ENCODE data around the gene CIITA. TPM values are rescaled to one million over a fixed set of nuclear protein-coding genes. Genes with fewer than 3 reads are reported as not detected.

Gene CIITA
- total RNA-seq, 1 donor from 2014 or later: 13.0 TPM

- no peak for DNase-seq (ENCODE audit: low spot score)
- Mint-ChIP-seq H3K4me1 (ENCODE audit: low read depth) (peaks cover 10% of the 10 kb centered on the region), H3K27me3 (ENCODE audit: insufficient read depth) (no peaks in the 10 kb centered on the region), H3K9me3 (no peaks in the 10 kb centered on the region), H3K27ac (peak overlapping the region; percentile 29), H3K36me3 (ENCODE audit: low read depth) (peaks cover 22% of the 10 kb centered on the region), H3K4me3 (no peak overlapping the region)
- intact Hi-C loops (cut with micrococcal nuclease): no loop called here
Observed at GRCh38 chr16:10930755-10931093, 53.7 kb downstream of the CIITA start.

GRCh38 chr16:10931134-10931533 is 54.1 kb downstream of the CIITA start:
- peaks cover 15% of the 10 kb centered on the region for H3K4me1 Mint-ChIP-seq (ENCODE audit: low read depth)
- no peaks in the 10 kb centered on the region for H3K9me3 Mint-ChIP-seq
- H3K27me3 Mint-ChIP-seq (ENCODE audit: insufficient read depth): no peaks in the 10 kb centered on the region
- H3K27ac Mint-ChIP-seq: peak overlapping the region; percentile 29
- intact Hi-C loops (cut with micrococcal nuclease): no loop called here
- peaks cover 22% of the 10 kb centered on the region for H3K36me3 Mint-ChIP-seq (ENCODE audit: low read depth)
- no peak for DNase-seq (ENCODE audit: low spot score)
- no peak overlapping the region for H3K4me3 Mint-ChIP-seq

- H3K36me3 Mint-ChIP-seq (ENCODE audit: low read depth): peaks cover 20% of the 10 kb centered on the region
- no peak overlapping the region for H3K27ac Mint-ChIP-seq
- DNase-seq (ENCODE audit: low spot score): no peak
Observed at GRCh38 chr16:10931977-10932632, 55.1 kb downstream of the CIITA start.

GRCh38 chr16:10932959-10933710 is 56.1 kb downstream of the CIITA start:
- intact Hi-C loops (cut with micrococcal nuclease): no loop called here
- peaks cover 16% of the 10 kb centered on the region for H3K36me3 Mint-ChIP-seq (ENCODE audit: low read depth)
- H3K4me1 Mint-ChIP-seq (ENCODE audit: low read depth): peaks cover 35% of the 10 kb centered on the region
- peak overlapping the region; percentile 34 for H3K27ac Mint-ChIP-seq
- no peaks in the 10 kb centered on the region for H3K9me3 Mint-ChIP-seq
- no peaks in the 10 kb centered on the region for H3K27me3 Mint-ChIP-seq (ENCODE audit: insufficient read depth)
- no peak for DNase-seq (ENCODE audit: low spot score)
- no peak overlapping the region for H3K4me3 Mint-ChIP-seq

More at GRCh38 chr16:10931977-10932632, 55.1 kb downstream of the CIITA start:
- peaks cover 24% of the 10 kb centered on the region for H3K4me1 Mint-ChIP-seq (ENCODE audit: low read depth)
- no peaks in the 10 kb centered on the region for H3K27me3 Mint-ChIP-seq (ENCODE audit: insufficient read depth)
- H3K9me3 Mint-ChIP-seq: no peaks in the 10 kb centered on the region
- intact Hi-C loops (cut with micrococcal nuclease): no loop called here
- H3K4me3 Mint-ChIP-seq: no peak overlapping the region

- DNase-seq (ENCODE audit: low spot score): no peak
- peaks cover 42% of the 10 kb centered on the region for H3K4me1 Mint-ChIP-seq (ENCODE audit: low read depth)
- no peak overlapping the region for H3K27ac Mint-ChIP-seq
- H3K27me3 Mint-ChIP-seq (ENCODE audit: insufficient read depth): no peaks in the 10 kb centered on the region
- no peak overlapping the region for H3K4me3 Mint-ChIP-seq
- intact Hi-C loops (cut with micrococcal nuclease): no loop called here
- H3K9me3 Mint-ChIP-seq: no peaks in the 10 kb centered on the region
- peaks cover 19% of the 10 kb centered on the region for H3K36me3 Mint-ChIP-seq (ENCODE audit: low read depth)
Observed at GRCh38 chr16:10933865-10934264, 56.9 kb downstream of the CIITA start.

- H3K9me3 Mint-ChIP-seq: no peaks in the 10 kb centered on the region
- no peak overlapping the region for H3K27ac Mint-ChIP-seq
- H3K27me3 Mint-ChIP-seq (ENCODE audit: insufficient read depth): no peaks in the 10 kb centered on the region
- intact Hi-C loops (cut with micrococcal nuclease): no loop called here
- H3K4me1 Mint-ChIP-seq (ENCODE audit: low read depth): peaks cover 48% of the 10 kb centered on the region
- H3K36me3 Mint-ChIP-seq (ENCODE audit: low read depth): peaks cover 24% of the 10 kb centered on the region
- DNase-seq (ENCODE audit: low spot score): no peak
- H3K4me3 Mint-ChIP-seq: no peak overlapping the region
Observed at GRCh38 chr16:10934325-10935107, 57.5 kb downstream of the CIITA start.

GRCh38 chr16:10935226-10935915 is 58.4 kb downstream of the CIITA start:
- no peak overlapping the region for H3K4me3 Mint-ChIP-seq
- H3K36me3 Mint-ChIP-seq (ENCODE audit: low read depth): peaks cover 29% of the 10 kb centered on the region
- H3K27ac Mint-ChIP-seq: no peak overlapping the region
- H3K9me3 Mint-ChIP-seq: no peaks in the 10 kb centered on the region
- peaks cover 50% of the 10 kb centered on the region for H3K4me1 Mint-ChIP-seq (ENCODE audit: low read depth)
- H3K27me3 Mint-ChIP-seq (ENCODE audit: insufficient read depth): no peaks in the 10 kb centered on the region
- intact Hi-C loops (cut with micrococcal nuclease): no loop called here
- DNase-seq (ENCODE audit: low spot score): no peak

- intact Hi-C loops (cut with micrococcal nuclease): no loop called here
- H3K36me3 Mint-ChIP-seq (ENCODE audit: low read depth): peaks cover 32% of the 10 kb centered on the region
- no peaks in the 10 kb centered on the region for H3K9me3 Mint-ChIP-seq
- H3K27ac Mint-ChIP-seq: no peak overlapping the region
- no peaks in the 10 kb centered on the region for H3K27me3 Mint-ChIP-seq (ENCODE audit: insufficient read depth)
- no peak overlapping the region for H3K4me3 Mint-ChIP-seq
- DNase-seq (ENCODE audit: low spot score): no peak
- H3K4me1 Mint-ChIP-seq (ENCODE audit: low read depth): peaks cover 58% of the 10 kb centered on the region
Observed at GRCh38 chr16:10936272-10936984, 59.4 kb downstream of the CIITA start.

- no peak for DNase-seq (ENCODE audit: low spot score)
- no peak overlapping the region for H3K27ac Mint-ChIP-seq
- no peaks in the 10 kb centered on the region for H3K27me3 Mint-ChIP-seq (ENCODE audit: insufficient read depth)
- H3K4me1 Mint-ChIP-seq (ENCODE audit: low read depth): peaks cover 58% of the 10 kb centered on the region
- H3K36me3 Mint-ChIP-seq (ENCODE audit: low read depth): peaks cover 31% of the 10 kb centered on the region
- H3K4me3 Mint-ChIP-seq: peak overlapping the region; percentile 40
- intact Hi-C loops (cut with micrococcal nuclease): no loop called here
- H3K9me3 Mint-ChIP-seq: no peaks in the 10 kb centered on the region
Observed at GRCh38 chr16:10937068-10937859, 60.3 kb downstream of the CIITA start.

- intact Hi-C loops (cut with micrococcal nuclease): loop anchor here (2.0 kb wide), 1 partner anchor 68 kb away; no protein-coding TSS in a partner anchor
- no peaks in the 10 kb centered on the region for H3K9me3 Mint-ChIP-seq
- H3K27ac Mint-ChIP-seq: peak overlapping the region; percentile 57
- H3K27me3 Mint-ChIP-seq (ENCODE audit: insufficient read depth): no peaks in the 10 kb centered on the region
- H3K36me3 Mint-ChIP-seq (ENCODE audit: low read depth): peaks cover 27% of the 10 kb centered on the region
- H3K4me1 Mint-ChIP-seq (ENCODE audit: low read depth): peaks cover 58% of the 10 kb centered on the region
- peak overlapping the region; percentile 97 for H3K4me3 Mint-ChIP-seq
- DNase-seq (ENCODE audit: low spot score): peak; percentile 32
Observed at GRCh38 chr16:10938321-10938720, 61.3 kb downstream of the CIITA start.

GRCh38 chr16:10938796-10939648 is 62.0 kb downstream of the CIITA start:
- H3K27ac Mint-ChIP-seq: peak overlapping the region; percentile 40
- no peak for DNase-seq (ENCODE audit: low spot score)
- peaks cover 25% of the 10 kb centered on the region for H3K36me3 Mint-ChIP-seq (ENCODE audit: low read depth)
- intact Hi-C loops (cut with micrococcal nuclease): loop anchor here (2.0 kb wide), 1 partner anchor 68 kb away; no protein-coding TSS in a partner anchor
- peak overlapping the region; percentile 97 for H3K4me3 Mint-ChIP-seq
- H3K4me1 Mint-ChIP-seq (ENCODE audit: low read depth): peaks cover 61% of the 10 kb centered on the region
- H3K27me3 Mint-ChIP-seq (ENCODE audit: insufficient read depth): no peaks in the 10 kb centered on the region
- H3K9me3 Mint-ChIP-seq: no peaks in the 10 kb centered on the region
